ENCODE results near the gene DLGAP1.

DNA sequence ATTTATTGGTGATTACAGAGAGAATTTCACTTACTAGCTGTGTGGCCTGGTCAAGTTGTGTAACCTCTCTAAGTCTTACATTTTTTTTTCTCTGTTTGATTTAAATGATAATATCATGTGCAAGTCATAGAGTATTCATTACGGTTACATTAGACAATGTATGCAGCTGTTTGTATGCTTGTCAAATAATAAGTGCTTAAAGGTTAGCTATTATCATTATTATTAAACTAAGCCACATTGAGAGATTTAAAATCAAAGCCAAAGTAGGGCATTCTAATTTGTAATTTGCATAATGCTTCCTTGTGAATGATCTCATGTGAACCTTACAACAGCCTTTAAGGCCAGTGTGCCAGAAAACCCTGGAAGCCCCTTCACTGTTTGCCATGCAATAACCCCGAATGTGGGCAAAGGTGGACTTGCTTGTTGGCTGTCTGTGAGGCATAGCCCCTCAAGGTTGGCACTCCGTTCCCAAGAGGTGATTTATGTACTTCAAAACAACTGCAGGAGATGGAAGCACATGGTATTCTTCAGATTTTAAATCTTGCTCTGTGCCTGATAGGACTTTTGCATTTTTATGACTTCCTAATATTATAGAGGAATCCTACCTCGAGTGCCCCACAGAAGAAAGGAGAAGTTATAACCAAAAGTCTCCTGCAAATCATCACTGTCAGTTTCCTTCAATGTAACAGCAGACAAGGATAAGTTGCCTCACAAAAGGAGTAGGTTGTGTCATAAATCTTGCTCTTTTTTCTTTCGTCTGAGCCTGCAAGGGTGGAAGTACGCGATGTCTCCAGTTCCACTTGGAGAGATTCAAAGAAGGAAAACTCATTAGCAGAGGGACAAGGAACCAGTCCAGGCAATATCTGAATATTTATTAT lies 733.1 kb downstream of the DLGAP1 start:
- TF ChIP-seq CTCF (IDR thresholded peaks at IDR 0.05; ENCODE audit: poor library complexity, severe bottlenecking) (no peak), TAF1 (IDR thresholded peaks at IDR 0.05; ENCODE audit: low read depth) (no peak), EZH2 (IDR thresholded peaks at IDR 0.05; ENCODE audit: borderline replicate concordance, insufficient read depth, low read length, poor library complexity, severe bottlenecking) (no peak), POLR2AphosphoS5 (IDR thresholded peaks at IDR 0.05) (no peak), EP300 (conservative IDR thresholded peaks at IDR 0.05; ENCODE audit: poor library complexity, severe bottlenecking) (no peak), SMC3 (conservative IDR thresholded peaks at IDR 0.05; ENCODE audit: poor library complexity) (no peak)

Data from neural cell (in vitro differentiated cells).